K562 (cell line): ENCODE results near the gene MEAF6. TPM values are rescaled to one million over a fixed set of nuclear protein-coding genes. Genes with fewer than 3 reads are reported as not detected.
A peak's percentile ranks its signal among the peaks of the same experiment; 100 is the strongest.

Experiments used
- ATAC-seq: fragments of 200-7000 bp; cut with Tn5 transposase; 3 replicates; pipeline ENCODE4 v1.9.1; 2020; ENCODE audit warnings: moderate library complexity
- BruUV-seq: library from RNA; stranded (reverse); fragments of 400-500 nt; replicated peaks from 2 replicates; lab custom pipeline; 2021; lab: Mats Ljungman, UMichigan
- CTCF ChIA-PET: fragments of 300-600 bp; formaldehyde crosslinking; extraction: SDS; loops from one replicate; lab custom pipeline; 2021; ENCODE audit warnings: low intra/inter-chr PET ratio; lab: Yijun Ruan, JAX
- POLR2A ChIA-PET: fragments of 300-600, 350-650 bp; sonication (Branson Sonifier 250); formaldehyde crosslinking; extraction: SDS; loops from one replicate; lab custom pipeline; 2021; ENCODE audit warnings: antibody characterized with exemption, inconsistent platforms; lab: Yijun Ruan, JAX
- DNase-seq, 4 experiments: peaks; one replicate each; pipeline versions ENCODE4 v3.0.0 to v3.0.0-alpha.2; 2011 to 2018; ENCODE audit warnings: low spot score in 3 of 4, mixed read lengths in 3 of 4; ENCODE audit errors: extremely low read depth in 1 of 4
- FAIRE-seq: peaks from 2 replicates; lab custom pipeline; 2011; peaks lifted over from hg19 to GRCh38; lab: Jason Lieb, UNC
- H2AFZ ChIP-seq: 2 replicates; pipeline ENCODE4 v1.6.0; 2011; ENCODE audit warnings: low read depth, low read length, control low read depth, inconsistent platforms
- H3K27ac ChIP-seq: fragments of 200-600 bp; 3 replicates; pipeline ENCODE4 v1.8.0; 2011; ENCODE audit warnings: low read depth, mild to moderate bottlenecking, control low read depth, inconsistent platforms, low read length, moderate library complexity, mixed read lengths; ENCODE audit errors: extremely low read depth
- H3K27me3 ChIP-seq, 2 experiments: fragments of 300-600 bp in 1 of 2; 2 replicates in 1 of 2; 3 replicates in 1 of 2; pipeline versions ENCODE4 v1.6.0 to v1.8.0; 2011; ENCODE audit warnings: inconsistent platforms in 2 of 2, low read length in 2 of 2, mild to moderate bottlenecking in 1 of 2, mixed read lengths in 1 of 2, moderate library complexity in 1 of 2; ENCODE audit not compliant: control insufficient read depth in 2 of 2, insufficient read depth in 2 of 2
- H3K36me3 ChIP-seq: fragments of 300-600 bp; 3 replicates; pipeline ENCODE4 v1.8.0; 2011; ENCODE audit warnings: mild to moderate bottlenecking, low read length, inconsistent platforms; ENCODE audit not compliant: control insufficient read depth, insufficient read depth
- H3K4me1 ChIP-seq, 2 experiments: fragments of 200-600 bp in 1 of 2; replicated peaks in 1 of 2; 2 replicates in 1 of 2; 3 replicates in 1 of 2; pipeline versions ENCODE4 v1.5.1 to v1.8.0; 2011; ENCODE audit warnings: inconsistent platforms in 2 of 2, low read length in 2 of 2, mild to moderate bottlenecking in 1 of 2, mixed read lengths in 1 of 2, moderate library complexity in 1 of 2; ENCODE audit not compliant: control insufficient read depth in 2 of 2, insufficient read depth in 2 of 2
- H3K4me2 ChIP-seq: 2 replicates; pipeline ENCODE4 v1.6.1; 2011; ENCODE audit warnings: low read length, control low read depth, inconsistent platforms, mixed read lengths; ENCODE audit not compliant: insufficient read depth
- H3K4me3 ChIP-seq: fragments of 200-600 bp; sonication (generic), shearing (Covaris generic); 2 replicates; pipeline ENCODE4 v1.5.1; 2016; ENCODE audit warnings: control low read depth, inconsistent platforms
- H3K79me2 ChIP-seq: fragments of 200-600 bp; 3 replicates; pipeline ENCODE4 v1.8.0; 2011; ENCODE audit warnings: low read length, inconsistent platforms; ENCODE audit not compliant: control insufficient read depth, insufficient read depth
- H3K9ac ChIP-seq, 2 experiments: 2 replicates each; pipeline versions ENCODE4 v1.6.0 to v1.6.1; 2011; ENCODE audit warnings: low read depth in 2 of 2, low read length in 2 of 2, control low read depth in 1 of 2, inconsistent platforms in 1 of 2, mild to moderate bottlenecking in 1 of 2, mixed read lengths in 1 of 2; ENCODE audit not compliant: insufficient read depth in 1 of 2
- H3K9me1 ChIP-seq: one replicate; pipeline ENCODE4 v1.6.0; 2011; ENCODE audit warnings: inconsistent platforms, mild to moderate bottlenecking, low read length, moderate library complexity; ENCODE audit not compliant: control insufficient read depth, insufficient read depth
- H3K9me3 ChIP-seq: replicated peaks from 2 replicates; pipeline ENCODE4 v1.5.1; 2011; ENCODE audit warnings: low read depth, low read length, inconsistent platforms; ENCODE audit not compliant: control insufficient read depth, insufficient read depth
- H4K20me1 ChIP-seq: replicated peaks from 2 replicates; pipeline ENCODE4 v1.6.1; 2011; ENCODE audit warnings: low read length, inconsistent platforms, mixed read lengths; ENCODE audit not compliant: control insufficient read depth, insufficient read depth
- CTCF ChIP-seq, 3 experiments: IDR thresholded peaks in 2 of 3; conservative IDR thresholded peaks in 1 of 3; 2 replicates each; pipeline ENCODE4 v1.5.1; 2011 to 2012; ENCODE audit warnings: low read length in 3 of 3, mild to moderate bottlenecking in 3 of 3, control low read depth in 2 of 3, improper control_type of control experiment in 1 of 3, inconsistent platforms in 1 of 3, low read depth in 1 of 3, mixed read lengths in 1 of 3, moderate library complexity in 1 of 3; ENCODE audit not compliant: insufficient read depth in 2 of 3
- GATAD2A ChIP-seq: fragments of 450-650 bp; IDR thresholded peaks from 2 replicates; pipeline ENCODE4 v1.6.1; 2017
- KLF16 ChIP-seq: IDR thresholded peaks from 2 replicates; pipeline ENCODE4 v1.6.1; 2016; ENCODE audit warnings: antibody characterized with exemption
- PHF20 ChIP-seq: fragments of 450-650 bp; IDR thresholded peaks from 2 replicates; pipeline ENCODE4 v1.6.1; 2018; ENCODE audit not compliant: partially characterized antibody
- POLR2AphosphoS5 ChIP-seq: IDR thresholded peaks from 2 replicates; pipeline ENCODE4 v1.6.1; 2011; ENCODE audit warnings: mild to moderate bottlenecking, low read depth, low read length, moderate library complexity; ENCODE audit not compliant: control insufficient read depth, insufficient read depth
- PTRF ChIP-seq: fragments of 450-650 bp; IDR thresholded peaks from 2 replicates; pipeline ENCODE4 v1.6.1; 2016; ENCODE audit warnings: mild to moderate bottlenecking, missing genetic modification characterization, missing compliant biosample characterization
- RBM15 ChIP-seq: fragments of 200-400 bp; formaldehyde crosslinking; IDR thresholded peaks from 2 replicates; pipeline ENCODE4 v1.6.1; 2018; ENCODE audit warnings: mild to moderate bottlenecking, low read length, moderate library complexity; ENCODE audit not compliant: insufficient read depth
- RBM34 ChIP-seq: fragments of 200-400 bp; formaldehyde crosslinking; IDR thresholded peaks from 2 replicates; pipeline ENCODE4 v1.6.1; 2018; ENCODE audit warnings: low read length, borderline replicate concordance; ENCODE audit not compliant: insufficient read depth
- SRSF1 ChIP-seq: fragments of 200-400 bp; formaldehyde crosslinking; IDR thresholded peaks from 2 replicates; pipeline ENCODE4 v1.6.1; 2017; ENCODE audit warnings: mild to moderate bottlenecking, low read depth, low read length, moderate library complexity
- TEAD1 ChIP-seq, 2 experiments: fragments of 450-650 bp in 1 of 2; sonication (generic) in 1 of 2; formaldehyde crosslinking; IDR thresholded peaks; 2 replicates each; pipeline versions ENCODE4 v1.4.0 to v1.8.0; 2020 to 2022; ENCODE audit warnings: mild to moderate bottlenecking in 2 of 2, missing genetic modification reagents in 1 of 2
- TOE1 ChIP-seq, 2 experiments: fragments of 450-650 bp in 1 of 2; sonication (generic) in 1 of 2; formaldehyde crosslinking in 1 of 2; IDR thresholded peaks; 2 replicates each; pipeline versions ENCODE4 v1.7.1 to v1.8.0; 2016 to 2022; ENCODE audit warnings: borderline replicate concordance in 2 of 2, mild to moderate bottlenecking in 2 of 2, antibody characterized with exemption in 1 of 2, inconsistent platforms in 1 of 2, low read depth in 1 of 2, missing genetic modification reagents in 1 of 2, moderate library complexity in 1 of 2
- ZNF740 ChIP-seq, 3 experiments: fragments of 200-800 bp in 1 of 3; sonication (Bioruptor generic) in 1 of 3; sonication (generic) in 1 of 3; formaldehyde crosslinking in 1 of 3; IDR thresholded peaks; 2 replicates each; pipeline versions ENCODE4 v1.6.1 to v1.8.0; 2016 to 2022; ENCODE audit warnings: mild to moderate bottlenecking in 2 of 3, missing compliant biosample characterization in 2 of 3, missing genetic modification characterization in 2 of 3, missing genetic modification reagents in 1 of 3
- WGBS: fragments of 100-300 bp; shearing (Covaris generic); methylation state at CpG from one replicate; pipeline ENCODE4 v1.1.6; 2016; ENCODE audit warnings: low coverage, mixed read lengths; ENCODE audit not compliant: insufficient coverage; ENCODE audit errors: missing lambda C conversion rate; 5-methylcytosine and 5-hydroxymethylcytosine counted together
- in situ Hi-C: fragments of 300-500 bp; cut with MboI; formaldehyde crosslinking; loops from 4 replicates; pipeline ENCODE4 v1.15.0; 2018; ENCODE audit warnings: inconsistent platforms, mixed read lengths
- intact Hi-C: fragments of 100-400 bp; cut with micrococcal nuclease; formaldehyde crosslinking; loops from 2 replicates; pipeline ENCODE4 v1.14.2; 2022
- polyA plus RNA-seq, 8 experiments: library from polyadenylated mRNA; depleted of rRNA in 4 of 8; stranded (reverse) in 5 of 8; unstranded in 3 of 8; fragments of >200 nt; fragmentation: Nextera tagmentation in 2 of 8; fragmentation: Illumina TruSeq in 1 of 8; extraction: Ambion mirVana in 2 of 8; extraction: Trizol in 1 of 8; gene quantifications; 2 replicates each; pipeline versions ENCODE4 v1.2.1 to v1.2.3, GENCODE V29; 2011 to 2014; ENCODE audit warnings: inconsistent platforms in 1 of 8, missing spikeins in 1 of 8
- total RNA-seq, 7 experiments: library from RNA; depleted of rRNA in 6 of 7; stranded (reverse); fragments of >200 nt in 6 of 7; fragmentation: Illumina TruSeq in 2 of 7; extraction: Trizol in 2 of 7; gene quantifications; 2 replicates each; pipeline versions ENCODE4 v1.2.1 to v1.2.3, GENCODE V29; 2011 to 2021; ENCODE audit warnings: low replicate concordance in 1 of 7
- TF ChIP-seq, protein P1 (sequence below): fragments of 450-650 bp; IDR thresholded peaks from 2 replicates; pipeline ENCODE4 v1.7.1; 2018; ENCODE audit warnings: mild to moderate bottlenecking, low read depth; ENCODE audit not compliant: partially characterized antibody

MEAF6 gene
- total and polyA plus RNA-seq, 9 of the 15 experiments (the other 6 are each of a cell fraction or from before 2014, with no cell fraction given) = 55.0 to 151 (median 92.3) TPM

- H3K27me3 ChIP-seq = no peaks in the 10 kb centered on the region
- no peak overlapping the region for H3K4me2 ChIP-seq
- FAIRE-seq = no peak
- no peak overlapping the region for H3K9ac ChIP-seq
- peaks cover 9% of the 10 kb centered on the region for H3K9me3 ChIP-seq
- H4K20me1 ChIP-seq = 0 out of 2 replicates have a peak, but pooled peaks cover 9% of the 10 kb centered on the region
- peaks cover 48 to 54% of the 10 kb centered on the region in 2 experiments for H3K4me1 ChIP-seq
- no peak for DNase-seq
- peaks cover 14% of the 10 kb centered on the region; the same call in 2 of the 3 replicates for H3K36me3 ChIP-seq
- H3K4me3 ChIP-seq = no peak overlapping the region
- no TSS peak for BruUV-seq
- no peak for ATAC-seq
- H3K27ac ChIP-seq = no peak overlapping the region
- 33% methylated on average over 1 of the region's 1 CpG for WGBS
- ChIA-PET CTCF (no interaction called here), POLR2A (no interaction called here)
- 0 out of 2 replicates have a peak overlapping the region, but pooled peaks have one; percentile 12 for H2AFZ ChIP-seq
- peaks cover 8% of the 10 kb centered on the region for H3K79me2 ChIP-seq
- in situ Hi-C loops (no loop called here), intact Hi-C loops (loop anchor here (5.0 to 10.0 kb wide), 3 partner anchors 46 to 134 kb away; partner anchors contain the start of genes CDCA8, MEAF6 and ZC3H12A)
- peaks cover 4% of the 10 kb centered on the region for H3K9me1 ChIP-seq
- TF ChIP-seq, protein P1, sequence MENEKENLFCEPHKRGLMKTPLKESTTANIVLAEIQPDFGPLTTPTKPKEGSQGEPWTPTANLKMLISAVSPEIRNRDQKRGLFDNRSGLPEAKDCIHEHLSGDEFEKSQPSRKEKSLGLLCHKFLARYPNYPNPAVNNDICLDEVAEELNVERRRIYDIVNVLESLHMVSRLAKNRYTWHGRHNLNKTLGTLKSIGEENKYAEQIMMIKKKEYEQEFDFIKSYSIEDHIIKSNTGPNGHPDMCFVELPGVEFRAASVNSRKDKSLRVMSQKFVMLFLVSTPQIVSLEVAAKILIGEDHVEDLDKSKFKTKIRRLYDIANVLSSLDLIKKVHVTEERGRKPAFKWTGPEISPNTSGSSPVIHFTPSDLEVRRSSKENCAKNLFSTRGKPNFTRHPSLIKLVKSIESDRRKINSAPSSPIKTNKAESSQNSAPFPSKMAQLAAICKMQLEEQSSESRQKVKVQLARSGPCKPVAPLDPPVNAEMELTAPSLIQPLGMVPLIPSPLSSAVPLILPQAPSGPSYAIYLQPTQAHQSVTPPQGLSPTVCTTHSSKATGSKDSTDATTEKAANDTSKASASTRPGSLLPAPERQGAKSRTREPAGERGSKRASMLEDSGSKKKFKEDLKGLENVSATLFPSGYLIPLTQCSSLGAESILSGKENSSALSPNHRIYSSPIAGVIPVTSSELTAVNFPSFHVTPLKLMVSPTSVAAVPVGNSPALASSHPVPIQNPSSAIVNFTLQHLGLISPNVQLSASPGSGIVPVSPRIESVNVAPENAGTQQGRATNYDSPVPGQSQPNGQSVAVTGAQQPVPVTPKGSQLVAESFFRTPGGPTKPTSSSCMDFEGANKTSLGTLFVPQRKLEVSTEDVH = no peak
- TF ChIP-seq PHF20 = no peak
- no peak for TF ChIP-seq RBM15
- no peak for TF ChIP-seq TOE1 (IDR thresholded peaks at IDR 0.05; ENCODE audit: borderline replicate concordance)
- no peak for TF ChIP-seq TOE1 (CRISPR knock-in tag; IDR thresholded peaks at IDR 0.05; ENCODE audit: borderline replicate concordance, low read depth)
- no peak for TF ChIP-seq CTCF (IDR thresholded peaks at IDR 0.05 in 2 of 3, conservative IDR thresholded peaks at IDR 0.05 in 1 of 3; ENCODE audit: insufficient read depth in 2 of 3, low read depth in 1 of 3, low read length in 3 of 3)
- TF ChIP-seq PTRF = no peak
- TF ChIP-seq ZNF740 (CRISPR knock-in tag; IDR thresholded peaks at IDR 0.05) = no peak
- TF ChIP-seq ZNF740 (tag; IDR thresholded peaks at IDR 0.05) = no peak
- no peak for TF ChIP-seq TEAD1 (CRISPR knock-in tag; IDR thresholded peaks at IDR 0.05)
- no peak for TF ChIP-seq SRSF1
- TF ChIP-seq RBM34 = no peak
- TF ChIP-seq KLF16 = no peak
- no peak for TF ChIP-seq GATAD2A
- no peak for TF ChIP-seq POLR2AphosphoS5
Observed at GRCh38 chr1:37558411-37558810, 43.8 kb upstream of the MEAF6 start.
